ENCODE results near the gene CBL. TPM values are rescaled to one million over a fixed set of nuclear protein-coding genes. Genes with fewer than 3 reads are reported as not detected.

CBL gene
- total and polyA plus RNA-seq, 9 donors = 6.0 to 15.0 (median 11.4) TPM

GRCh38 chr11:119336744-119337469 lies 130.8 kb downstream of the CBL start:
- H3K9me3 ChIP-seq (replicated peaks; ENCODE audit: control insufficient read depth, low read depth, low read length) = no peaks in the 10 kb centered on the region
- H3K36me3 ChIP-seq (ENCODE audit: control insufficient read depth, insufficient read depth, low read length) = peaks cover 11% of the 10 kb centered on the region
- no peak overlapping the region for H3K4me3 ChIP-seq (ENCODE audit: low read length)
- DNase-seq = peak; percentile 11
- peaks cover 6% of the 10 kb centered on the region for H3K27me3 ChIP-seq (ENCODE audit: control insufficient read depth, insufficient read depth, low read length)
- H3K4me1 ChIP-seq (ENCODE audit: control insufficient read depth, insufficient read depth, low read length) = peaks cover 55% of the 10 kb centered on the region
- H3K27ac ChIP-seq (ENCODE audit: low read length) = no peak overlapping the region
- 85% methylated on average over 5 of the region's 9 CpGs for WGBS (ENCODE audit: insufficient coverage)

GRCh38 chr11:119337581-119338317 lies 131.6 kb downstream of the CBL start:
- Histone ChIP-seq H3K9me3 (replicated peaks; ENCODE audit: control insufficient read depth, low read depth, low read length) (no peaks in the 10 kb centered on the region), H3K36me3 (ENCODE audit: control insufficient read depth, insufficient read depth, low read length) (peaks cover 11% of the 10 kb centered on the region), H3K27me3 (ENCODE audit: control insufficient read depth, insufficient read depth, low read length) (peaks cover 11% of the 10 kb centered on the region), H3K27ac (ENCODE audit: low read length) (no peak overlapping the region), H3K4me3 (ENCODE audit: low read length) (no peak overlapping the region), H3K4me1 (ENCODE audit: control insufficient read depth, insufficient read depth, low read length) (peaks cover 55% of the 10 kb centered on the region)
- 42% methylated on average over 2 of the region's 9 CpGs for WGBS (ENCODE audit: insufficient coverage)
- peak; percentile 46 for DNase-seq

DNA sequence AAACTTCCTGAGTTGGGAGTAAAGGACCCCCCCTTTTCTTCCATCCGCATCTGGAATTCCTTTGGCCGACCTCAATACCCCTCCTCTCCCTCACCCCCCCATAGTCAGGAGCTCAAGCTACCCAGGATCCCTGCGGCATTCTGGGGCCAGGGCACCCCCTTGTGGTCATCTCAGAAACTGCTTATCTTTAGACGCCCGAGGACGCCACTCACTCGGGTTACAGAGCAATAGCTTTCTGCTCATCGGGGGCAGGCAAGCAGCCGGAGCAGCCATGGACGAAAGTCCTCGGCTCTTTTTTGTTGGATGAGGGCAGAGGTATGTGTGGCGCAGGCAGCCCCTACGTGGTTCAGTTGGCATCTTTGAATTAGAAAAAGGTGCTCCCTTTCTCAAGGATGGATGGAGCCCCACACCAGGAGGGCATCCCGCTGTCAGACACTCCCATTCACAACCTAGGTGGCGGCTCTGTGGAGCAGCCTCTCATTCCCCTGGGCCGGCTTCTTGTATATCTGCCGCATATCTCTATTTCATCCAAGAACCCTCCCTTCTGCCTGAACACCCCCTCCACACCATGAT lies 132.3 kb downstream of the CBL start:
- DNase-seq = peak; percentile 83
- peaks cover 11% of the 10 kb centered on the region for H3K27me3 ChIP-seq (ENCODE audit: control insufficient read depth, insufficient read depth, low read length)
- whole genome bisulfite sequencing (ENCODE audit: insufficient coverage) = 3% methylated on average over 8 of the region's 17 CpGs

GRCh38 chr11:119338965-119339588 lies 132.9 kb downstream of the CBL start:
- Histone ChIP-seq H3K36me3 (ENCODE audit: control insufficient read depth, insufficient read depth, low read length) (peaks cover 11% of the 10 kb centered on the region), H3K4me1 (ENCODE audit: control insufficient read depth, insufficient read depth, low read length) (peaks cover 56% of the 10 kb centered on the region), H3K27ac (ENCODE audit: low read length) (no peak overlapping the region), H3K9me3 (replicated peaks; ENCODE audit: control insufficient read depth, low read depth, low read length) (no peaks in the 10 kb centered on the region), H3K27me3 (ENCODE audit: control insufficient read depth, insufficient read depth, low read length) (peaks cover 11% of the 10 kb centered on the region), H3K4me3 (ENCODE audit: low read length) (peak overlapping the region; percentile 57)
- 24% methylated on average over 7 of the region's 11 CpGs for WGBS (ENCODE audit: insufficient coverage)
- DNase-seq = peak; percentile 52

More for the DNA sequence above, 132.3 kb downstream of the CBL start:
- Histone ChIP-seq H3K27ac (ENCODE audit: low read length) (no peak overlapping the region), H3K4me1 (ENCODE audit: control insufficient read depth, insufficient read depth, low read length) (peaks cover 55% of the 10 kb centered on the region), H3K36me3 (ENCODE audit: control insufficient read depth, insufficient read depth, low read length) (peaks cover 11% of the 10 kb centered on the region), H3K9me3 (replicated peaks; ENCODE audit: control insufficient read depth, low read depth, low read length) (no peaks in the 10 kb centered on the region), H3K4me3 (ENCODE audit: low read length) (peak overlapping the region; percentile 57)

GRCh38 chr11:119339589-119340334 lies 133.6 kb downstream of the CBL start:
- WGBS (ENCODE audit: insufficient coverage) = 2% methylated on average over 86 of the region's 86 CpGs
- peak; percentile 86 for DNase-seq
- Histone ChIP-seq H3K4me3 (ENCODE audit: low read length) (peak overlapping the region; percentile 68), H3K27ac (ENCODE audit: low read length) (peak overlapping the region; percentile 94), H3K4me1 (ENCODE audit: control insufficient read depth, insufficient read depth, low read length) (peaks cover 57% of the 10 kb centered on the region), H3K36me3 (ENCODE audit: control insufficient read depth, insufficient read depth, low read length) (peaks cover 11% of the 10 kb centered on the region), H3K27me3 (ENCODE audit: control insufficient read depth, insufficient read depth, low read length) (peaks cover 11% of the 10 kb centered on the region), H3K9me3 (replicated peaks; ENCODE audit: control insufficient read depth, low read depth, low read length) (no peaks in the 10 kb centered on the region)

- under 1% methylated on average over 49 of the region's 53 CpGs for WGBS (ENCODE audit: insufficient coverage)
- Histone ChIP-seq H3K4me1 (ENCODE audit: control insufficient read depth, insufficient read depth, low read length) (peaks cover 49% of the 10 kb centered on the region), H3K27me3 (ENCODE audit: control insufficient read depth, insufficient read depth, low read length) (peaks cover 11% of the 10 kb centered on the region)
Measured at GRCh38 chr11:119340335-119341221, 134.4 kb downstream of the CBL start, which contains the start of gene C1QTNF5. C1QTNF5 (minus strand) TSS chr11:119340883; CDS start chr11:119340397, 486 bp downstream.

DNA sequence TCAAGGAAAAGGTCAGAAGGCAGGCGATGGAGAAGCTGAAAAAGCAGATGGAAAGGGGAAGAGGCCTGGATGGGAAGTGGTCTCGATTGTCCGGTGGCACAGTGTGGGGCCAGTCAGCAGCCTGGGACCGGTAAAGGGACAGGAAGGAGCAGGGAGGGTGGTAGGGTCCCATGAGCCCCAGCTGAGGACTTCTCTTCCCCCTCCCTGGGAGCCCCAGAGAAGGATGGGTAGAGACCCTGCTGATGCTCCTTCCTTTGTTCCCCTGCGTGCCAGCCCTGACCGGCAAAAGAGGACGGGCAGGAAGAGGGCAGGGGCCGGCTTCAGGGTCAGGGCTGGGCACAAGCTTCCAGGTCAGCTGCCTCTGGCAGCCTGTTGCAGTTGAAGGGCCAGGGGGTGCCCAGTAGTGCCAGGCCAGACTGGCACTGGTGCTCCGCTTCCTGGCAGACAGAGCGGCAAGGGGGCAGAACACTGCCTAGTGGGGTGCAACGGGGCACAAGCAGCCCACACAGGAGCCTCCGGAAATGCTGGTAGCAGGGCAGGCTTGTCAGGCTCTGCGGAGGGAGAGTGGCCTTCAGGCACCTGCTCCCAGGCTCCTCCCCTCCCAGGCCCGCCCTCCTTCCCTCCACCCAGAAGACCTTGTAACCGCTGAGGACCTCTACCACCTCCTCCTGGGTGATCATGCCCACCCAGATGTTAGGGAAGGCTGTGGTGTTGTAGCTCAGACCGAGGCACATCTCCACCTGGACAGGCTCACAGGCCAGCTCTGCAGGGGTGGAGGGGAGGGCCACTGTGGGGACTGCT lies 135.3 kb downstream of the CBL start:
- peaks cover 47% of the 10 kb centered on the region for H3K4me1 ChIP-seq (ENCODE audit: control insufficient read depth, insufficient read depth, low read length)
- DNase-seq = peak; percentile 64
- H3K4me3 ChIP-seq (ENCODE audit: low read length) = no peak overlapping the region
- peaks cover 6% of the 10 kb centered on the region for H3K36me3 ChIP-seq (ENCODE audit: control insufficient read depth, insufficient read depth, low read length)
- H3K27me3 ChIP-seq (ENCODE audit: control insufficient read depth, insufficient read depth, low read length) = peaks cover 11% of the 10 kb centered on the region
- H3K27ac ChIP-seq (ENCODE audit: low read length) = peak overlapping the region; percentile 94
- 48% methylated on average over 11 of the region's 16 CpGs for WGBS (ENCODE audit: insufficient coverage)
- H3K9me3 ChIP-seq (replicated peaks; ENCODE audit: control insufficient read depth, low read depth, low read length) = no peaks in the 10 kb centered on the region

More at GRCh38 chr11:119340335-119341221, 134.4 kb downstream of the CBL start, which contains the start of gene C1QTNF5:
- peak; percentile 97 for DNase-seq
- Histone ChIP-seq H3K36me3 (ENCODE audit: control insufficient read depth, insufficient read depth, low read length) (peaks cover 11% of the 10 kb centered on the region), H3K27ac (ENCODE audit: low read length) (peak within 1 kb of the TSS; percentile 94), H3K9me3 (replicated peaks; ENCODE audit: control insufficient read depth, low read depth, low read length) (no peaks in the 10 kb centered on the region), H3K4me3 (ENCODE audit: low read length) (peak within 1 kb of the TSS; percentile 68)

- 77% methylated on average over 5 of the region's 7 CpGs for WGBS (ENCODE audit: insufficient coverage)
- peak; percentile 23 for DNase-seq
- Histone ChIP-seq H3K4me3 (ENCODE audit: low read length) (no peak overlapping the region), H3K36me3 (ENCODE audit: control insufficient read depth, insufficient read depth, low read length) (peaks cover 2% of the 10 kb centered on the region), H3K4me1 (ENCODE audit: control insufficient read depth, insufficient read depth, low read length) (peaks cover 47% of the 10 kb centered on the region), H3K27me3 (ENCODE audit: control insufficient read depth, insufficient read depth, low read length) (peaks cover 11% of the 10 kb centered on the region), H3K9me3 (replicated peaks; ENCODE audit: control insufficient read depth, low read depth, low read length) (no peaks in the 10 kb centered on the region), H3K27ac (ENCODE audit: low read length) (no peak overlapping the region)
Measured at GRCh38 chr11:119342023-119342300, 135.8 kb downstream of the CBL start.
